Measurements from ENCODE around the gene CHST11. TPM values are rescaled to one million over a fixed set of nuclear protein-coding genes. Genes with fewer than 3 reads are reported as not detected.

Gene CHST11
- total and polyA plus RNA-seq, 9 of the 15 experiments (the other 6 are each of a cell fraction or from before 2014, with no cell fraction given): 2.3 to 38.7 (median 15.0) TPM

DNA sequence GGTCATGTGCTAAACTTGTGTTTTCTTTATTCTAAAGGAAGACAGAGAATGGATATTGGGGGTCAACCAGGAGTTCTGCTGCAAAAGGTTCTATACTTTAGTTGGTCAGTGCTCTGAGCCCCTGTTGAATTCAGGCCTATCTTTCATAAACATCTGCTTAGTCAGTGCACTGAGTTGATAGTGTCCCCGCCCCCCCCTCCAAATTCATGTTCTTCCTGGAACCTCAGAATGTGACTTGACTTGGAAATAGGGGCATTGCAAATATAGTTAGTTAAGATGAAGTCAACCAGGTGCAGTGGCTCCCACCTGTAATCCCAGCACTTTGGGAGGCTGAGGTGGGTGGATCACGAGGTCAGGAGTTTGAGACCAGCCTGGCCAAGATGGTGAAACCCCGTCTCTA is 23.3 kb downstream of the CHST11 start (continued):
- TF ChIP-seq BCLAF1 (IDR thresholded peaks at IDR 0.05; ENCODE audit: borderline replicate concordance in 1 of 2, control insufficient read depth in 1 of 2, low read depth in 2 of 2, low read length in 1 of 2) (no peak), SMAD1 (IDR thresholded peaks at IDR 0.05; ENCODE audit: low read depth, low read length, partially characterized antibody) (no peak), EGR1 (conservative IDR thresholded peaks at IDR 0.05) (peak; percentile 45; the same call in 1 of the 2 replicates), PCBP1 (IDR thresholded peaks at IDR 0.05; ENCODE audit: low read depth, low read length, poor library complexity, severe bottlenecking) (no peak), ZNF444 (CRISPR knock-in tag; IDR thresholded peaks at IDR 0.05) (no peak), SUPT5H (IDR thresholded peaks at IDR 0.05) (no peak), ILK (tag; IDR thresholded peaks at IDR 0.05; ENCODE audit: borderline replicate concordance, low read depth) (no peak), MAFG (tag; conservative IDR thresholded peaks at IDR 0.05) (peak; percentile 64), HMG20B (CRISPR knock-in tag; IDR thresholded peaks at IDR 0.05) (no peak), FOXA3 (CRISPR knock-in tag; conservative IDR thresholded peaks at IDR 0.05 in 1 of 2, IDR thresholded peaks at IDR 0.05 in 1 of 2) (no peak), CEBPG (CRISPR knock-in tag; IDR thresholded peaks at IDR 0.05) (no peak), CEBPG (tag; conservative IDR thresholded peaks at IDR 0.05 in 1 of 2, IDR thresholded peaks at IDR 0.05 in 1 of 2) (no peak), ZNF79 (CRISPR knock-in tag; IDR thresholded peaks at IDR 0.05; ENCODE audit: low read depth) (no peak), KDM1A (IDR thresholded peaks at IDR 0.05) (peak in 1 of 2 experiments; percentile 44; a peak in 1 of 4 replicates), CBFA2T2 (conservative IDR thresholded peaks at IDR 0.05) (peak; percentile 40; the same call in 1 of the 2 replicates), TRIM24 (IDR thresholded peaks at IDR 0.05) (peak in 1 of 2 experiments; percentile 10; a peak in 1 of 4 replicates), DACH1 (IDR thresholded peaks at IDR 0.05; ENCODE audit: partially characterized antibody) (no peak), ZBTB17 (CRISPR knock-in tag; IDR thresholded peaks at IDR 0.05) (no peak)
- TF ChIP-seq, protein P1, sequence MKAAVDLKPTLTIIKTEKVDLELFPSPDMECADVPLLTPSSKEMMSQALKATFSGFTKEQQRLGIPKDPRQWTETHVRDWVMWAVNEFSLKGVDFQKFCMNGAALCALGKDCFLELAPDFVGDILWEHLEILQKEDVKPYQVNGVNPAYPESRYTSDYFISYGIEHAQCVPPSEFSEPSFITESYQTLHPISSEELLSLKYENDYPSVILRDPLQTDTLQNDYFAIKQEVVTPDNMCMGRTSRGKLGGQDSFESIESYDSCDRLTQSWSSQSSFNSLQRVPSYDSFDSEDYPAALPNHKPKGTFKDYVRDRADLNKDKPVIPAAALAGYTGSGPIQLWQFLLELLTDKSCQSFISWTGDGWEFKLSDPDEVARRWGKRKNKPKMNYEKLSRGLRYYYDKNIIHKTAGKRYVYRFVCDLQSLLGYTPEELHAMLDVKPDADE (conservative IDR thresholded peaks at IDR 0.05; ENCODE audit: control insufficient read depth, low read depth, low read length): no peak
- TF ChIP-seq, protein P2, sequence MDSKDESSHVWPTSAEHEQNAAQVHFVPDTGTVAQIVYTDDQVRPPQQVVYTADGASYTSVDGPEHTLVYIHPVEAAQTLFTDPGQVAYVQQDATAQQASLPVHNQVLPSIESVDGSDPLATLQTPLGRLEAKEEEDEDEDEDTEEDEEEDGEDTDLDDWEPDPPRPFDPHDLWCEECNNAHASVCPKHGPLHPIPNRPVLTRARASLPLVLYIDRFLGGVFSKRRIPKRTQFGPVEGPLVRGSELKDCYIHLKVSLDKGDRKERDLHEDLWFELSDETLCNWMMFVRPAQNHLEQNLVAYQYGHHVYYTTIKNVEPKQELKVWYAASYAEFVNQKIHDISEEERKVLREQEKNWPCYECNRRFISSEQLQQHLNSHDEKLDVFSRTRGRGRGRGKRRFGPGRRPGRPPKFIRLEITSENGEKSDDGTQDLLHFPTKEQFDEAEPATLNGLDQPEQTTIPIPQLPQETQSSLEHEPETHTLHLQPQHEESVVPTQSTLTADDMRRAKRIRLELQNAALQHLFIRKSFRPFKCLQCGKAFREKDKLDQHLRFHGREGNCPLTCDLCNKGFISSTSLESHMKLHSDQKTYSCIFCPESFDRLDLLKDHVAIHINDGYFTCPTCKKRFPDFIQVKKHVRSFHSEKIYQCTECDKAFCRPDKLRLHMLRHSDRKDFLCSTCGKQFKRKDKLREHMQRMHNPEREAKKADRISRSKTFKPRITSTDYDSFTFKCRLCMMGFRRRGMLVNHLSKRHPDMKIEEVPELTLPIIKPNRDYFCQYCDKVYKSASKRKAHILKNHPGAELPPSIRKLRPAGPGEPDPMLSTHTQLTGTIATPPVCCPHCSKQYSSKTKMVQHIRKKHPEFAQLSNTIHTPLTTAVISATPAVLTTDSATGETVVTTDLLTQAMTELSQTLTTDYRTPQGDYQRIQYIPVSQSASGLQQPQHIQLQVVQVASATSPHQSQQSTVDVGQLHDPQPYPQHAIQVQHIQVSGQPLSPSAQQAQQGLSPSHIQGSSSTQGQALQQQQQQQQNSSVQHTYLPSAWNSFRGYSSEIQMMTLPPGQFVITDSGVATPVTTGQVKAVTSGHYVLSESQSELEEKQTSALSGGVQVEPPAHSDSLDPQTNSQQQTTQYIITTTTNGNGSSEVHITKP (IDR thresholded peaks at IDR 0.05; ENCODE audit: partially characterized antibody): peak; percentile 28
- TF ChIP-seq, protein P3, sequence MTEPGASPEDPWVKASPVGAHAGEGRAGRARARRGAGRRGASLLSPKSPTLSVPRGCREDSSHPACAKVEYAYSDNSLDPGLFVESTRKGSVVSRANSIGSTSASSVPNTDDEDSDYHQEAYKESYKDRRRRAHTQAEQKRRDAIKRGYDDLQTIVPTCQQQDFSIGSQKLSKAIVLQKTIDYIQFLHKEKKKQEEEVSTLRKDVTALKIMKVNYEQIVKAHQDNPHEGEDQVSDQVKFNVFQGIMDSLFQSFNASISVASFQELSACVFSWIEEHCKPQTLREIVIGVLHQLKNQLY (CRISPR knock-in tag; conservative IDR thresholded peaks at IDR 0.05): no peak
